Measurements from ENCODE around the gene SUPT6H. TPM values are rescaled to one million over a fixed set of nuclear protein-coding genes. Genes with fewer than 3 reads are reported as not detected.

The SUPT6H gene
- total and polyA plus RNA-seq, 9 of the 15 experiments (the other 6 are each of a cell fraction or from before 2014, with no cell fraction given) = 1.7 to 77.7 (median 49.2) TPM

DNA sequence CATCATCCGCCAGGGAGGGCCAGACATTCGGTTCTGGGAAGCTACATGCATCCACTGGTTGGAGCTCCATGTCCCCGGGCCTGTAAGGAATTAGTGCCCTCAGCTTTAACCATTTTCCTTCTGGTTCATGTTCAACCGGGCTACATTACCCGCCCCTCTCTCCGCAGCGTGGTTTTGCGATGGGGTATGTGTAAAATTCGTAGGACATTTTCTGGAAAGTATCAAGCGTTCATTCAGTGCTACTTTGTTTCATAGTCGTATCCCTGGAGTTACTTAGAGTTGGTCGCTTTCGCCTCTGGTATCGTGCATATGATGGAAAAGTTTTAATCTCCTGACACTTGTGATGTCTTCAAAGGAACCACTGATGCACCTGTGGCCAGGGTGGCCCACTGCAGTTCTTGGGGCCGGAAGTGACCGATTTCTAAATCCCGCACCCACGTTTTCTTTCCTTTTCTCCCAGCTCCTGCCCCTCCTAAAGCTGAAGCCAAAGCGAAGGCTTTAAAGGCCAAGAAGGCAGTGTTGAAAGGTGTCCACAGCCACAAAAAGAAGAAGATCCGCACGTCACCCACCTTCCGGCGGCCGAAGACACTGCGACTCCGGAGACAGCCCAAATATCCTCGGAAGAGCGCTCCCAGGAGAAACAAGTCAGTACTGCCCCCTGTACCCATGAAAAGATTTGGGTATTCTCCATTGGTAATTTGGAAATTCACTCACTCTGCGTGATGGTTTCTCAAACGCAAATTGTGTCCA lies 58.4 kb downstream of the SUPT6H start (continued):
- TF ChIP-seq MLLT1 (IDR thresholded peaks at IDR 0.05) (peak in 1 of 2 experiments; percentile 11; a peak in 2 of 4 replicates), NFRKB (IDR thresholded peaks at IDR 0.05; ENCODE audit: low read depth) (peak; percentile 78; the same call in 1 of the 2 replicates), ZNF217 (CRISPR knock-in tag; IDR thresholded peaks at IDR 0.05) (no peak), BACH1 (tag; IDR thresholded peaks at IDR 0.05) (no peak), MAZ (CRISPR knock-in tag; conservative IDR thresholded peaks at IDR 0.05 in 1 of 2, IDR thresholded peaks at IDR 0.05 in 1 of 2) (peak; percentile 31 to 55; a peak in 2 of 4 replicates), NCOR1 (IDR thresholded peaks at IDR 0.05) (no peak), SUPT5H (IDR thresholded peaks at IDR 0.05) (peak; percentile 78), ZNF239 (CRISPR knock-in tag; IDR thresholded peaks at IDR 0.05) (no peak), CBX5 (IDR thresholded peaks at IDR 0.05; ENCODE audit: borderline replicate concordance, low read depth) (no peak), TCFL5 (CRISPR knock-in tag; conservative IDR thresholded peaks at IDR 0.05) (no peak), GTF2A2 (tag; IDR thresholded peaks at IDR 0.05) (0 out of 2 replicates have a peak, but pooled peaks have one; percentile 11), HIVEP1 (CRISPR knock-in tag; IDR thresholded peaks at IDR 0.05) (0 out of 2 replicates have a peak, but pooled peaks have one; percentile 23)

Measured in K562 (cell line).